GM06990 (cell line): ENCODE data around the gene PSRC1.

Experiments used
- DNase-seq: peaks from one replicate; pipeline ENCODE4 v3.0.0-alpha.2; 2011; ENCODE audit not compliant: insufficient read length; ENCODE audit errors: extremely low read depth
- H3K27me3 ChIP-seq: replicated peaks from 2 replicates; pipeline ENCODE4 v1.6.0; 2011; ENCODE audit warnings: low read length; ENCODE audit not compliant: control insufficient read depth, insufficient read depth
- H3K36me3 ChIP-seq: 2 replicates; pipeline ENCODE4 v1.5.1; 2011; ENCODE audit warnings: low read length; ENCODE audit not compliant: control insufficient read depth, insufficient read depth
- H3K4me3 ChIP-seq: replicated peaks from 2 replicates; pipeline ENCODE4 v1.5.1; 2011; ENCODE audit warnings: low read depth, mild to moderate bottlenecking, control low read depth, low read length
- CTCF ChIP-seq: IDR thresholded peaks from 2 replicates; pipeline ENCODE4 v1.5.1; 2011; ENCODE audit warnings: low read length, control low read depth, mild to moderate bottlenecking, inconsistent platforms; ENCODE audit not compliant: insufficient read depth, poor library complexity, severe bottlenecking

The PSRC1 gene

GRCh38 chr1:109248444-109248796, 34.5 kb downstream of the PSRC1 start:
- Histone ChIP-seq H3K4me3 (no peak overlapping the region), H3K27me3 (no peaks in the 10 kb centered on the region; the same call in 1 of the 2 replicates), H3K36me3 (no peaks in the 10 kb centered on the region)
- DNase-seq: no peak
- TF ChIP-seq CTCF: no peak

- DNase-seq: no peak
- TF ChIP-seq CTCF: no peak
- H3K27me3 ChIP-seq: no peaks in the 10 kb centered on the region; the same call in 1 of the 2 replicates
- H3K36me3 ChIP-seq: no peaks in the 10 kb centered on the region
- no peak overlapping the region for H3K4me3 ChIP-seq
These were observed 35.3 kb downstream of the PSRC1 start for GRCh38 chr1:109247401-109248365.

GRCh38 chr1:109246141-109246551, 36.8 kb downstream of the PSRC1 start:
- H3K27me3 ChIP-seq: no peaks in the 10 kb centered on the region; the same call in 1 of the 2 replicates
- no peak for TF ChIP-seq CTCF
- no peak for DNase-seq
- H3K4me3 ChIP-seq: no peak overlapping the region
- H3K36me3 ChIP-seq: no peaks in the 10 kb centered on the region

GRCh38 chr1:109243860-109244552, 38.9 kb downstream of the PSRC1 start:
- Histone ChIP-seq H3K4me3 (no peak overlapping the region), H3K27me3 (no peaks in the 10 kb centered on the region), H3K36me3 (peaks cover 5% of the 10 kb centered on the region)
- TF ChIP-seq CTCF: no peak
- DNase-seq: no peak

GRCh38 chr1:109243221-109243620, 39.7 kb downstream of the PSRC1 start:
- no peak for TF ChIP-seq CTCF
- Histone ChIP-seq H3K27me3 (no peaks in the 10 kb centered on the region), H3K4me3 (no peak overlapping the region), H3K36me3 (peaks cover 8% of the 10 kb centered on the region)
- no peak for DNase-seq
